HG02943 (cell line): ENCODE measurements around the gene MKRN2.

Experiments
- ATAC-seq: cut with Tn5 transposase; IDR thresholded peaks from one replicate; pipeline ENCODE4 v1.9.1; 2021; ENCODE audit warnings: mild to moderate bottlenecking, low read depth, moderate library complexity; ENCODE audit not compliant: unreplicated experiment

Gene MKRN2

GRCh38 chr3:12549971-12550760, 6.7 kb upstream of the MKRN2 start:
- no peak for ATAC-seq

GRCh38 chr3:12553921-12554391, 2.9 kb upstream of the MKRN2 start:
- no peak for ATAC-seq

GRCh38 chr3:12556314-12556689, 585 bp upstream of the MKRN2 start:
- ATAC-seq: no peak

- no peak for ATAC-seq
These were observed 700 bp downstream of the MKRN2 start for GRCh38 chr3:12557473-12558100.

- ATAC-seq: no peak
These were observed 1.8 kb downstream of the MKRN2 start for GRCh38 chr3:12558706-12559105.

GRCh38 chr3:12559520-12559919, 2.6 kb downstream of the MKRN2 start:
- ATAC-seq: no peak

- no peak for ATAC-seq
These were observed 3.8 kb downstream of the MKRN2 start for GRCh38 chr3:12560505-12561190.

GRCh38 chr3:12561397-12561796, 4.5 kb downstream of the MKRN2 start:
- no peak for ATAC-seq

GRCh38 chr3:12562451-12562850, 5.6 kb downstream of the MKRN2 start:
- no peak for ATAC-seq

GRCh38 chr3:12566976-12567375, 10.1 kb downstream of the MKRN2 start:
- no peak for ATAC-seq

- ATAC-seq: no peak
These were observed 11.9 kb downstream of the MKRN2 start for GRCh38 chr3:12568747-12569146.

- no peak for ATAC-seq
These were observed 12.9 kb downstream of the MKRN2 start for GRCh38 chr3:12569836-12570235.

GRCh38 chr3:12571986-12572385, 15.1 kb downstream of the MKRN2 start:
- no peak for ATAC-seq

GRCh38 chr3:12574131-12574530, 17.2 kb downstream of the MKRN2 start:
- ATAC-seq: no peak

- no peak for ATAC-seq
These were observed 17.8 kb downstream of the MKRN2 start for GRCh38 chr3:12574661-12575060.

GRCh38 chr3:12577379-12577778, 20.5 kb downstream of the MKRN2 start:
- no peak for ATAC-seq

GRCh38 chr3:12578742-12579141, 21.9 kb downstream of the MKRN2 start:
- ATAC-seq: no peak

- no peak for ATAC-seq
These were observed 22.6 kb downstream of the MKRN2 start for GRCh38 chr3:12579456-12579855.

GRCh38 chr3:12579905-12580304, 23.0 kb downstream of the MKRN2 start:
- no peak for ATAC-seq

- no peak for ATAC-seq
These were observed 25.8 kb downstream of the MKRN2 start for GRCh38 chr3:12582730-12583129.

GRCh38 chr3:12583280-12583679, 26.4 kb downstream of the MKRN2 start:
- ATAC-seq: no peak

GRCh38 chr3:12584083-12584482, 27.2 kb downstream of the MKRN2 start:
- no peak for ATAC-seq
